HCT116 (cell line): ENCODE results near the gene TMEFF2. TPM values are rescaled to one million over a fixed set of nuclear protein-coding genes. Genes with fewer than 3 reads are reported as not detected.

ENCODE experiments used
- ATAC-seq: fragments of 200-7000 bp; cut with Tn5 transposase; 2 replicates; pipeline ENCODE4 v1.9.1; 2020; ENCODE audit warnings: mild to moderate bottlenecking, moderate library complexity
- BruUV-seq: library from RNA; stranded (reverse); fragments of 400-500 nt; replicated peaks from 2 replicates; lab custom pipeline; 2021; lab: Mats Ljungman, UMichigan
- CTCF ChIA-PET: fragments of 300-600 bp; sonication (Branson Sonifier 250); formaldehyde crosslinking; loops from one replicate; lab custom pipeline; 2021; ENCODE audit warnings: antibody characterized with exemption; lab: Charles Lee
- POLR2A ChIA-PET: fragments of 300-600, 350-600 bp; sonication (Branson Sonifier 250); formaldehyde crosslinking; loops from one replicate; lab custom pipeline; 2021; ENCODE audit warnings: antibody characterized with exemption; lab: Charles Lee
- RAD21 ChIA-PET, 2 experiments: fragments of 300-600 bp; sonication (Branson Sonifier 250); formaldehyde crosslinking; loops; one replicate each; lab custom pipeline; 2023; ENCODE audit warnings: low total read pairs in 2 of 2; ENCODE audit not compliant: uncharacterized antibody in 2 of 2, unreplicated experiment in 2 of 2, low non-redundant PET in 1 of 2; lab: Charles Lee
- DNase-seq: peaks from one replicate; pipeline ENCODE4 v3.0.0-alpha.2; 2010; ENCODE audit warnings: low read depth, low spot score
- H2AFZ ChIP-seq: fragments of 200-600 bp; shearing (Covaris generic), sonication (generic); 2 replicates; pipeline ENCODE4 v1.6.1; 2017; ENCODE audit warnings: low read depth, mixed run types, mixed read lengths, antibody characterized with exemption, low read length; ENCODE audit not compliant: poor library complexity, severe bottlenecking
- H3K27ac ChIP-seq: 2 replicates; pipeline ENCODE4 v1.5.1; 2012; ENCODE audit warnings: low read depth, low read length
- H3K27me3 ChIP-seq: fragments of 200-600 bp; sonication (generic); 2 replicates; pipeline ENCODE4 v1.6.1; 2016; ENCODE audit warnings: mixed run types, low read length, mixed read lengths; ENCODE audit not compliant: insufficient read depth
- H3K36me3 ChIP-seq, 2 experiments: fragments of 200-500 bp in 1 of 2; fragments of 200-600 bp in 1 of 2; sonication (Bioruptor generic) in 1 of 2; sonication (generic) in 1 of 2; 2 replicates each; pipeline versions ENCODE4 v1.5.1 to v1.6.1; 2014 to 2016; ENCODE audit warnings: low read length in 2 of 2, inconsistent platforms in 1 of 2, mixed read lengths in 1 of 2, mixed run types in 1 of 2; ENCODE audit not compliant: insufficient read depth in 2 of 2, control insufficient read depth in 1 of 2
- H3K4me1 ChIP-seq, 2 experiments: fragments of 200-600 bp in 1 of 2; sonication (generic) in 1 of 2; 2 replicates each; pipeline versions ENCODE4 v1.5.1 to v1.6.1; 2012 to 2017; ENCODE audit warnings: low read length in 2 of 2, inconsistent platforms in 1 of 2, mild to moderate bottlenecking in 1 of 2, mixed read lengths in 1 of 2, mixed run types in 1 of 2, moderate library complexity in 1 of 2; ENCODE audit not compliant: insufficient read depth in 2 of 2, control insufficient read depth in 1 of 2
- H3K4me2 ChIP-seq: fragments of 200-600 bp; sonication (generic); 2 replicates; pipeline ENCODE4 v1.6.1; 2017; ENCODE audit warnings: mixed run types, low read length, mixed read lengths
- H3K4me3 ChIP-seq, 2 experiments: fragments of 200-600 bp in 1 of 2; sonication (generic) in 1 of 2; replicated peaks in 1 of 2; 2 replicates each; pipeline ENCODE4 v1.5.1; 2011 to 2016; ENCODE audit warnings: low read length in 2 of 2, control low read depth in 1 of 2, low read depth in 1 of 2, mild to moderate bottlenecking in 1 of 2, mixed read lengths in 1 of 2, mixed run types in 1 of 2
- H3K79me2 ChIP-seq: fragments of 200-600 bp; sonication (generic); 2 replicates; pipeline ENCODE4 v1.6.1; 2017; ENCODE audit warnings: mild to moderate bottlenecking, mixed run types, low read length, moderate library complexity, mixed read lengths; ENCODE audit not compliant: insufficient read depth
- H3K9ac ChIP-seq: fragments of 200-600 bp; sonication (generic); 2 replicates; pipeline ENCODE4 v1.6.1; 2016; ENCODE audit warnings: low read length, mixed read lengths
- H3K9me2 ChIP-seq: fragments of 200-600 bp; sonication (generic), shearing (Covaris generic); 2 replicates; pipeline ENCODE4 v1.6.1; 2017; ENCODE audit warnings: mixed run types, mild to moderate bottlenecking, moderate library complexity; ENCODE audit not compliant: insufficient read depth
- H3K9me3 ChIP-seq, 2 experiments: fragments of 200-500 bp in 1 of 2; fragments of 200-600 bp in 1 of 2; sonication (Bioruptor generic) in 1 of 2; sonication (generic) in 1 of 2; 2 replicates each; pipeline ENCODE4 v1.6.1; 2014 to 2017; ENCODE audit warnings: low read length in 2 of 2, mixed read lengths in 2 of 2, inconsistent platforms in 1 of 2, low read depth in 1 of 2, mild to moderate bottlenecking in 1 of 2, mixed run types in 1 of 2, moderate library complexity in 1 of 2; ENCODE audit not compliant: control insufficient read depth in 1 of 2, insufficient read depth in 1 of 2
- H4K20me1 ChIP-seq: fragments of 200-600 bp; sonication (generic), shearing (Covaris generic); 2 replicates; pipeline ENCODE4 v1.6.1; 2017; ENCODE audit warnings: mixed run types, mild to moderate bottlenecking, moderate library complexity; ENCODE audit not compliant: insufficient read depth
- ATF3 ChIP-seq: IDR thresholded peaks from 2 replicates; pipeline ENCODE4 v1.6.1; 2012
- CTCF ChIP-seq, 3 experiments: fragments of 200-600 bp in 1 of 3; sonication (generic) in 1 of 3; IDR thresholded peaks in 2 of 3; conservative IDR thresholded peaks in 1 of 3; 2 replicates each; pipeline ENCODE4 v1.5.1; 2012 to 2017; ENCODE audit warnings: low read depth in 2 of 3, low read length in 2 of 3, antibody characterized with exemption in 1 of 3, borderline replicate concordance in 1 of 3, control low read depth in 1 of 3, mild to moderate bottlenecking in 1 of 3, mixed read lengths in 1 of 3, mixed run types in 1 of 3, moderate library complexity in 1 of 3; ENCODE audit not compliant: insufficient read depth in 1 of 3
- EGR1 ChIP-seq: IDR thresholded peaks from 2 replicates; pipeline ENCODE4 v1.6.1; 2012; ENCODE audit warnings: low read depth
- MAX ChIP-seq: IDR thresholded peaks from 2 replicates; pipeline ENCODE4 v1.6.1; 2012
- RAD21 ChIP-seq: IDR thresholded peaks from 2 replicates; pipeline ENCODE4 v1.6.1; 2012; ENCODE audit warnings: low read depth, mild to moderate bottlenecking
- REST ChIP-seq: IDR thresholded peaks from 2 replicates; pipeline ENCODE4 v1.6.1; 2012; ENCODE audit warnings: low read depth
- SP1 ChIP-seq: IDR thresholded peaks from 2 replicates; pipeline ENCODE4 v1.6.1; 2012; ENCODE audit warnings: low read depth
- SRF ChIP-seq: IDR thresholded peaks from 2 replicates; pipeline ENCODE4 v1.6.1; 2012; ENCODE audit warnings: low read depth
- TCF7L2 ChIP-seq: IDR thresholded peaks from 2 replicates; pipeline ENCODE4 v1.7.0; 2011; ENCODE audit warnings: borderline replicate concordance, inconsistent platforms; ENCODE audit not compliant: insufficient read depth, insufficient read length; ENCODE audit errors: extremely low read depth
- intact Hi-C: fragments of 100-400 bp; cut with micrococcal nuclease; formaldehyde crosslinking; loops from 2 replicates; pipeline ENCODE4 v1.10.0; 2022
- total RNA-seq: library from RNA; stranded (reverse); gene quantifications from one replicate; pipeline ENCODE4 v1.2.1, GENCODE V29; 2021; ENCODE audit not compliant: unreplicated experiment

The TMEFF2 gene
- total RNA-seq, 1 experiment from 2014 or later: not detected

GRCh38 chr2:192044496-192044895 lies 150.2 kb downstream of the TMEFF2 start:
- Histone ChIP-seq H3K79me2 (no peaks in the 10 kb centered on the region), H3K9ac (no peak overlapping the region), H2AFZ (no peak overlapping the region), H3K4me1 (no peaks in the 10 kb centered on the region), H3K9me3 (no peaks in the 10 kb centered on the region), H3K4me2 (no peak overlapping the region), H3K4me3 (no peak overlapping the region), H3K27ac (no peak overlapping the region), H3K9me2 (no peaks in the 10 kb centered on the region), H3K36me3 (no peaks in the 10 kb centered on the region), H4K20me1 (no peaks in the 10 kb centered on the region), H3K27me3 (no peaks in the 10 kb centered on the region)
- no TSS peak for BruUV-seq
- ChIA-PET POLR2A (no interaction called here), RAD21 (no interaction called here), CTCF (no interaction called here)
- TF ChIP-seq ATF3: no peak
- no peak for TF ChIP-seq SRF
- peak; percentile 13 for TF ChIP-seq TCF7L2
- no peak for TF ChIP-seq EGR1
- peak in 2 of 3 experiments; percentile 14 to 24; a peak in 1 of 6 replicates for TF ChIP-seq CTCF (IDR thresholded peaks at IDR 0.05 in 2 of 3, conservative IDR thresholded peaks at IDR 0.05 in 1 of 3; ENCODE audit: borderline replicate concordance in 1 of 3, insufficient read depth in 1 of 3, low read depth in 2 of 3, low read length in 2 of 3)
- no peak for TF ChIP-seq RAD21
- TF ChIP-seq MAX: no peak
- no peak for TF ChIP-seq SP1
- no peak for TF ChIP-seq REST
- no peak for ATAC-seq
- intact Hi-C loops: no loop called here
- DNase-seq: no peak
